Neural crest cell (in vitro differentiated cells): ENCODE data around the gene FKTN. TPM values are rescaled to one million over a fixed set of nuclear protein-coding genes. Genes with fewer than 3 reads are reported as not detected.
"Not testable (repeated sequence)": the region's sequence is repeated elsewhere in the genome, so short reads cannot be mapped to it uniquely, and the experiment has no call there.

Source experiments
- DNase-seq: peaks from one replicate; pipeline ENCODE4 v3.0.0; 2021; ENCODE audit warnings: low read depth, mixed read lengths, low spot score
- H3K27ac Mint-ChIP-seq: one replicate; pipeline ENCODE4 v1.8.0; 2021; ENCODE audit warnings: mild to moderate bottlenecking, mixed read lengths; ENCODE audit not compliant: unreplicated experiment
- H3K27me3 Mint-ChIP-seq: 2 replicates; pipeline ENCODE4 v1.8.0; 2021; ENCODE audit warnings: low read depth, mild to moderate bottlenecking, mixed read lengths
- H3K36me3 Mint-ChIP-seq: 2 replicates; pipeline ENCODE4 v1.8.0; 2021; ENCODE audit warnings: low read depth, mild to moderate bottlenecking, mixed read lengths
- H3K4me1 Mint-ChIP-seq: 2 replicates; pipeline ENCODE4 v1.8.0; 2021; ENCODE audit warnings: mixed read lengths
- H3K4me3 Mint-ChIP-seq: one replicate; pipeline ENCODE4 v1.8.0; 2021; ENCODE audit warnings: mild to moderate bottlenecking, mixed read lengths
- H3K9me3 Mint-ChIP-seq: 2 replicates; pipeline ENCODE4 v1.8.0; 2021; ENCODE audit warnings: mixed read lengths
- CTCF ChIP-seq: fragments of 200-600 bp; sonication (generic); conservative IDR thresholded peaks from 2 replicates; pipeline ENCODE4 v1.5.0; 2021; ENCODE audit warnings: antibody characterized with exemption, mild to moderate bottlenecking
- long read RNA-seq: library from polyadenylated mRNA; unstranded; transcript quantifications from one replicate; pipeline ENCODE4 v2.0.0, GENCODE V29; 2020
- total RNA-seq: library from RNA; stranded (reverse); gene quantifications from 2 replicates; pipeline ENCODE4 v1.2.1, GENCODE V29; 2021

Gene FKTN
- 18.3 and 19.7 TPM in 2 replicates for total RNA-seq
- long read RNA-seq, full-length matches to known transcripts, result 3 of 17 reads
- long read RNA-seq, partial matches to known transcripts, result 3 of 17 reads
- long read RNA-seq, other reads (novel, unspliced or antisense), result 11 of 17 reads

DNA sequence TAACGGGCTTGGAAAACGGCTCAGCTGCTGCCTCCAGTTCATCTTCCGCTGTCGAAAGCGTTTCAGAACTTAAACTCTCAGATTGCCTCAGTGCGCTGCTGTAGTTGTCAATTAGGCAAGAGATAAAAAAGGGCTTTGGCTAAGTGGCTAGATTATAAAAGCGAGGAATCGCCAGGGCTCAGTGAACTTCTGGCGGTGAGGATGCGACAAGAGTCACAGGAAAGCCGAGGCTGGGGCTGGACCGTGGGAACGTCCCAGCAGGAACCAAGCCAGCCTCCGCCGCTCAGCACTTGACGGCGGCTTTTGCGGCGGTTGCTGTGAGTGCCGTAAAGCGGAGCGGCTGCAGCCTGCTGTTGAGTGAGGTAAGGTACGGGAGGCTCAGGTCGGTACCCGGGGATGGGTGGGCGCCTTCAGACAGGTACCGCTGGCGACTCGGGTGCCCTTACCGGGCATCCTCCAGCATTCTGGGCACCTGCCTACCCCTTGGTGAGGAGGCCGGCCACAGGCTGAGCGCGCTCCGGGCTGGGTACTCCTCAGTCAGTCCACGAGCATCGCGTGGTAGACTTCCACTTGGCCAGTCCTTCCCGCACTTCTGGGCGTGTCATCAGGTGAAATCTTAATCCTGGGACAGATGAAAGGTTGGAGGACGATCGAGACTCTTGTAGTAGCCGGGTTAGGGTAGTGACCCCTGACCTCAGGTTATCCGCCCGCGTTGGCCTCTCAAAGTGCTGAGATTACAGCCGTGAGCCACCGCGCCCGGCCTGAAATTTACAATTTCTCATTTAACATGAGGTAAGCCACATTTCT lies at the start of gene FKTN:
Gene FKTN, plus strand, starts transcription at position 328 of the 807 bp plus-strand sequence. CDS start 16,902 bp downstream, outside the sequence.
- H3K27me3 Mint-ChIP-seq, result peaks cover 11% of the 10 kb centered on the region
- peaks cover 23% of the 10 kb centered on the region for H3K4me1 Mint-ChIP-seq

GRCh38 chr9:105508530-105508929 lies 49.4 kb upstream of the FKTN start:
- Mint-ChIP-seq H3K27me3 (no peaks in the 10 kb centered on the region), H3K4me1 (peaks cover 4% of the 10 kb centered on the region), H3K36me3 (peaks cover 4% of the 10 kb centered on the region), H3K4me3 (no peak overlapping the region), H3K27ac (no peak overlapping the region), H3K9me3 (no peaks in the 10 kb centered on the region)
- TF ChIP-seq CTCF, result no peak
- no peak for DNase-seq

More for the DNA sequence above, at the start of gene FKTN:
- DNase-seq, result peak; percentile 76
- Mint-ChIP-seq H3K4me3 (peak within 1 kb of the TSS; percentile 97), H3K27ac (peak within 1 kb of the TSS; percentile 87), H3K36me3 (peaks cover 35% of the 10 kb centered on the region), H3K9me3 (peaks cover 17% of the 10 kb centered on the region)
- TF ChIP-seq CTCF, result no peak

DNA sequence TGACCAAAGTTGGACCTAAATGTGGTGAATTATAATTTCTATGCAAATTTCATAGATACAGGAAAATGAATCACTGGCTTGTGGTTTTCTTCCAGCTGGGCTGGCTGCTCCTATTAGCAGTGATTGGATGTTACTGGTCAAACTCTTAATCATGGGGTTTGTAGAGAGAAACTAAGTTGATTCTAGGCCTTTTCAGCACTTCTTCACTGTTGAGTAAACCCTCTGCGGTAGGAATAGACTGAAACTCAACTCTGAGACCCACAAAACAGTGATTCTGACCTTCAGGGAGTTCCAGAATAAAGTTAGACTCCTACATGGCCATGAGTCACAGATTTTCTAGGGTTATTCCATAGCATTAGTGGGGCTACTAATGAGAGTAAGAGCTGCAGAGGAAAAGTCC lies 47.9 kb upstream of the FKTN start:
- TF ChIP-seq CTCF, result no peak
- no peaks in the 10 kb centered on the region for H3K9me3 Mint-ChIP-seq
- no peak overlapping the region for H3K4me3 Mint-ChIP-seq
- H3K27ac Mint-ChIP-seq, result no peak overlapping the region
- peaks cover 15% of the 10 kb centered on the region for H3K36me3 Mint-ChIP-seq
- no peaks in the 10 kb centered on the region for H3K27me3 Mint-ChIP-seq
- H3K4me1 Mint-ChIP-seq, result no peaks in the 10 kb centered on the region
- DNase-seq, result no peak

DNA sequence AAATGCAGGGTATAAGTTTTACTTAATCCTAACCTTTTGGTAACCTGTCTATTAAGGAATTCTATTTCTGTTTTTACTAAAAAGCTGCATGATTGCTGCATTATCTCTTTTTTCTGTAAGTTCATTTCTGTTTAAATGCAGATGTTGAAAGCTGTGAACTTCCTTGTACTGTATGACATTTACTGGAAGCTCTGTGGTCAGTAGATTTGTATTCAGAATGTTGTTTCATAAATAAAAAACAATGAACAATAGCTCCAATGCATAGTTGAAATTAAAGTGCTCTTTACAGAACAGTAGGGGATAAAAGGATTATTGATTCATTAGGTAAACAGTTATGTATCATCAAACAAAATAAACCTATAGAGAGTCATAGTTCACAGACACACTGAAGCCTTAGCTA lies 46.5 kb upstream of the FKTN start:
- H3K4me1 Mint-ChIP-seq, result no peaks in the 10 kb centered on the region
- no peak for DNase-seq
- peaks cover 22% of the 10 kb centered on the region for H3K36me3 Mint-ChIP-seq
- H3K27me3 Mint-ChIP-seq, result no peaks in the 10 kb centered on the region
- no peak overlapping the region for H3K27ac Mint-ChIP-seq
- no peak for TF ChIP-seq CTCF
- no peak overlapping the region for H3K4me3 Mint-ChIP-seq
- no peaks in the 10 kb centered on the region for H3K9me3 Mint-ChIP-seq

DNA sequence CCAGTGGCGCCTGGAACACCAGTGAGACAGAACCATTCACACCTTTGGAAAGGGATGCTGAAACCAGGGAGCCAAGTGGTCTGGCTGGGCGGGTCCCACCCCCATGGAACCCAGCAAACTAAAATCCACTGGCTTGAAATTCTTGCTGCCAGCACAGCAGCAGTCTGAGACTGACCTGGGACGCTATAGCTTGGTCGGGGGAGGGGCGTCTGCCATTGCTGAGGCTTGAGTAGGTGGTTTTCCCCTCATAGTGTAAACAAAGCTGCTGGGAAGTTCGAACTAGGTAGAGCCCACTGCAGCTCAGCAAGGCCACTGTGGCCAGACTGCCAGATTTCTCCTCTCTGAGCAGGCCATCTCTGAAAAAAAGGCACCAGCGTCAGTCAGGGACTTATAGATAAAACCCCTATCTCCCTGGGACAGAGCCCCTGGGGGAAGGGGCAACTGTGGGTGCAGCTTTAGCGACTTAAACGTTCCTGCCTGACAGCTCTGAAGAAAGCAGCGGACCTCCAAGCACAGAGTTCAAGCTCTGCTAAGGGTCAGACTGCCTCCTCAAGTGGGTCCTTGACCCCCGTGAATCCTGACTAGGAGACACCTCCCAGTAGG lies 42.0 kb upstream of the FKTN start:
- no peak overlapping the region for H3K4me3 Mint-ChIP-seq

DNA sequence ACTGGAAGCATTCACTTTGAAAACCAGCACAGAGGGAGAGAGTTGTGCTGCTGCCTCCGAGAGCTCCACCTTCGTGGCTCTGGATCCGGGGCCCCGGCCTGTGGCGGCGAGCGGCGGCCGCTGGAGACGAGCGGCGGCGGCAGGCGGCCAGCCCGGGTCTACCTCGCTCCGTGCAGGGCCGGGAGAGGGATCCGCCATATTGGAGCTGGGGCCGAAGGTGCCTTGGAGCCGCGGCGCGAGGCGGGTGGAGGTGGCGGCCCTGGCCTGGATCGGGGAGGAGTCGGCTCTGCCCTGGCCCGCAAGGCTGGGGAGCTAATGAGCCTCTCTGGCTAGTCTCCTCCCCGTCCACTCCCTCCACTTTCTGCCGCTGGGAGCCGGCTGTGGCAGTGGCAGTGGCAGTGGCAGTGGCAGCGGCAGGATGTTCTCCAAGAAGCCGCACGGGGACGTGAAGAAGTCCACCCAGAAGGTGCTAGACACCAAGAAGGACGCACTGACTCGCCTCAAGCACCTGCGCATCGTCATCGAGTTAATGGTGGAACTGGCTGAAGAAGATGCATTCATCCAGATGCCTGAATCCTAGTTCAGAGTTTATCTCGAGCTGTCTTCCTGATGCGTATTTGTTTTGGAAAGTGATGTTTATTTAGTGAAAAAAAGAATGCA lies 38.1 kb upstream of the FKTN start:
- H3K36me3 Mint-ChIP-seq, result peaks cover 79% of the 10 kb centered on the region
- H3K9me3 Mint-ChIP-seq, result peaks cover 28% of the 10 kb centered on the region
- H3K27ac Mint-ChIP-seq, H3K4me1 Mint-ChIP-seq, H3K4me3 Mint-ChIP-seq, H3K27me3 Mint-ChIP-seq: not testable (repeated sequence)
- DNase-seq, result peak; percentile 8

More for the DNA sequence above, 42.0 kb upstream of the FKTN start:
- TF ChIP-seq CTCF, result no peak
- Mint-ChIP-seq H3K4me1 (no peaks in the 10 kb centered on the region), H3K36me3 (peaks cover 58% of the 10 kb centered on the region), H3K27ac (no peak overlapping the region), H3K27me3 (no peaks in the 10 kb centered on the region), H3K9me3 (peaks cover 20% of the 10 kb centered on the region)
- DNase-seq, result no peak

DNA sequence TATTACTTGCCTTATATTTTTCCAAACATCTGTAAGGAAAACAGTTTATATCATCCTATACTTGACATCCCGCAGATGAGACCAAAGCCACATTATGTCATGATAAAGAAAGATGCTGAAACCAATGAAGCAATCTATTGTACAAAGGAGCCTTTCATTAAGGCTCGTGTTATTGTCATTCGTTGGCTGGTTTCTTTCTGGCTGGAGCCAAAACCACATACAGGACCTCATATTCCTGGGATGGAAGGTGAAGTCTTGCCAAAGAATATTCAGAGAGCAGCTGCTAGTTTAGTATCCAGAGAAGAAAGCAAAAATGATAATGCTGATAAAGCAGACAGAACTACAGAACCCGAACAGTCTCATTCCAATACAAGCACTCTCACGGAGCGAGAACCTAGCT lies 36.9 kb upstream of the FKTN start:
- not testable (repeated sequence) for H3K27ac Mint-ChIP-seq, DNase-seq, H3K4me1 Mint-ChIP-seq, H3K27me3 Mint-ChIP-seq, H3K4me3 Mint-ChIP-seq
- H3K36me3 Mint-ChIP-seq, result peaks cover 82% of the 10 kb centered on the region
- H3K9me3 Mint-ChIP-seq, result peaks cover 28% of the 10 kb centered on the region
